Lung (tissue), 12 donors: ENCODE data around the gene COL18A1. TPM values are rescaled to one million over a fixed set of nuclear protein-coding genes. Genes with fewer than 3 reads are reported as not detected.

Experiments
- ATAC-seq: fragments of 200-7000 bp; cut with Tn5 transposase; one replicate; pipeline ENCODE4 v1.9.1; 2020; ENCODE audit warnings: moderate number of reproducible peaks; ENCODE audit not compliant: insufficient read depth, low FRiP score
- DNase-seq, 3 donors: peaks; one replicate each; pipeline ENCODE4 v3.0.0-alpha.2; 2013 to 2017
- H3K27ac ChIP-seq, 2 donors: one replicate each; pipeline ENCODE4 v1.5.1; 2013; ENCODE audit warnings: mild to moderate bottlenecking in 2 of 2, moderate library complexity in 2 of 2, control low read depth in 1 of 2, inconsistent platforms in 1 of 2, low read depth in 1 of 2, low read length in 1 of 2
- H3K27me3 ChIP-seq, 3 donors: one replicate each; pipeline ENCODE4 v1.5.1; 2013; ENCODE audit warnings: low read length in 2 of 3; ENCODE audit not compliant: control insufficient read depth in 3 of 3, insufficient read depth in 3 of 3
- H3K36me3 ChIP-seq, 4 donors: one replicate each; pipeline ENCODE4 v1.5.1; 2013; ENCODE audit warnings: low read length in 4 of 4, mild to moderate bottlenecking in 1 of 4, moderate library complexity in 1 of 4; ENCODE audit not compliant: control insufficient read depth in 4 of 4, insufficient read depth in 4 of 4
- H3K4me1 ChIP-seq, 5 donors: one replicate each; pipeline ENCODE4 v1.5.1; 2013; ENCODE audit warnings: low read length in 5 of 5, mild to moderate bottlenecking in 2 of 5, moderate library complexity in 1 of 5; ENCODE audit not compliant: control insufficient read depth in 5 of 5, insufficient read depth in 5 of 5
- H3K4me3 ChIP-seq: one replicate; pipeline ENCODE4 v1.5.1; 2013; ENCODE audit warnings: mild to moderate bottlenecking, control low read depth, moderate library complexity
- H3K9ac ChIP-seq, 2 donors: one replicate each; pipeline ENCODE4 v1.5.1; 2013; ENCODE audit warnings: low read length in 2 of 2, control low read depth in 1 of 2; ENCODE audit not compliant: insufficient read depth in 1 of 2
- H3K9me3 ChIP-seq, 4 donors: one replicate each; pipeline ENCODE4 v1.5.1; 2013; ENCODE audit warnings: low read length in 3 of 4, mild to moderate bottlenecking in 1 of 4, moderate library complexity in 1 of 4; ENCODE audit not compliant: control insufficient read depth in 4 of 4, insufficient read depth in 3 of 4
- WGBS, 2 donors: extraction: QIAGEN DNeasy Blood & Tissue Kit; methylation state at CpG; one replicate each; pipeline ENCODE4 v1.1.7; 2013; 5-methylcytosine and 5-hydroxymethylcytosine counted together
- polyA plus RNA-seq, 2 donors: library from polyadenylated mRNA; stranded (reverse); fragments of 200-250 nt; gene quantifications; one replicate each; pipeline ENCODE4 v1.2.1, GENCODE V29; 2013
- total RNA-seq, 2 donors: library from RNA; depleted of rRNA in 1 of 2; stranded (reverse); fragments of >200 nt in 1 of 2; gene quantifications; one replicate each; pipeline ENCODE4 v1.2.1, GENCODE V29; 2014 to 2021
- TF ChIP-seq, protein P1 (sequence below): IDR thresholded peaks from 2 replicates; pipeline ENCODE4 v1.5.1; 2012; ENCODE audit warnings: mild to moderate bottlenecking; ENCODE audit errors: control extremely low read depth, extremely low read depth
- donor health status: control.
- donor health status: control.
- donor health status: Bipolar disorder and iron deficiency.
- donor health status: healthy.
- donor health status: DM: yes; HTN: yes; CAD: no.

COL18A1 gene
- total and polyA plus RNA-seq, 4 donors: 42.7 to 102 (median 45.8) TPM

DNA sequence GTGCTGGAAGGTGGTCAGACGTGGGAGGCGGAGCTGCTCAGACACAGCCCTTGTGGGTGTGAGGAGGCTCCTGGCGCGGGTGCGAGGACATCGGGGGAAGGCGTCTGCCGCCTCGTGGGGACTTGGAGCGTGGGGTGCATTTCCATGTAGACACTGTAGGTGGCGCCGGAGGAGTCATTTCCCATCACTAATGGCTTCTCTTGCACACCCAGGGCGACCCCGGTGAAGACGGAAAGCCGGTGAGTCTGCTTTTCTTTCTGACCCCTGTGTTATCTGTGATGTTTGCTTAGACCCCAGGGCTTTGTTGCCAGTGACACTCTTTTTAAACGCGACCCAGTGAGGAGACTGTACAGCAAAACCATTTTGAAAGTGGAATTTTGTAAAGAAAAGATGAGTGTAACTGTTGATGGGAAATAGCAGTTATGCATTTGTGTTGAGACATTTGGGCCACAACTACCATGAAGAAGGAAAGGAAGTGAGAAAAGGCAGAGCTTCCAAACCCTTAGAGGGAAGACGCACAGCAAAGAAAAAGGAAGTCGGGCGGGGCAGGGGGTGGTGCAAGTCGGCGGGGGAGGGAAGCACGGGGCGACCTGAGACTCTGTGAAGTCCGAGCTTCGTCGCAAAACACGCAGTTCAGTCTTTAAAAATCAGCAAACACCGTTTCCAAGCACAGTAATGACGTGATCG is 73.3 kb downstream of the COL18A1 start:
- H3K36me3 ChIP-seq: peaks cover 0 to 20% (median 5%) of the 10 kb centered on the region in 4 donors
- H3K4me3 ChIP-seq: no peak overlapping the region
- peak overlapping the region in 1 of 2 donors; percentile 69 for H3K27ac ChIP-seq
- no peaks in the 10 kb centered on the region for H3K9me3 ChIP-seq
- ATAC-seq (no peak), DNase-seq (peak; percentile 77 to 83 (median 81))
- H3K9ac ChIP-seq: no peak overlapping the region
- 13 to 32% methylated on average over 32 of the region's 32 CpGs for WGBS, 2 donors
- TF ChIP-seq, protein P1, sequence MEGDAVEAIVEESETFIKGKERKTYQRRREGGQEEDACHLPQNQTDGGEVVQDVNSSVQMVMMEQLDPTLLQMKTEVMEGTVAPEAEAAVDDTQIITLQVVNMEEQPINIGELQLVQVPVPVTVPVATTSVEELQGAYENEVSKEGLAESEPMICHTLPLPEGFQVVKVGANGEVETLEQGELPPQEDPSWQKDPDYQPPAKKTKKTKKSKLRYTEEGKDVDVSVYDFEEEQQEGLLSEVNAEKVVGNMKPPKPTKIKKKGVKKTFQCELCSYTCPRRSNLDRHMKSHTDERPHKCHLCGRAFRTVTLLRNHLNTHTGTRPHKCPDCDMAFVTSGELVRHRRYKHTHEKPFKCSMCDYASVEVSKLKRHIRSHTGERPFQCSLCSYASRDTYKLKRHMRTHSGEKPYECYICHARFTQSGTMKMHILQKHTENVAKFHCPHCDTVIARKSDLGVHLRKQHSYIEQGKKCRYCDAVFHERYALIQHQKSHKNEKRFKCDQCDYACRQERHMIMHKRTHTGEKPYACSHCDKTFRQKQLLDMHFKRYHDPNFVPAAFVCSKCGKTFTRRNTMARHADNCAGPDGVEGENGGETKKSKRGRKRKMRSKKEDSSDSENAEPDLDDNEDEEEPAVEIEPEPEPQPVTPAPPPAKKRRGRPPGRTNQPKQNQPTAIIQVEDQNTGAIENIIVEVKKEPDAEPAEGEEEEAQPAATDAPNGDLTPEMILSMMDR: peak; percentile 74
- peaks cover 0 to 6% (median 3%) of the 10 kb centered on the region in 5 donors for H3K4me1 ChIP-seq
- H3K27me3 ChIP-seq: peaks cover 0 to 3% (median 0%) of the 10 kb centered on the region in 3 donors

DNA sequence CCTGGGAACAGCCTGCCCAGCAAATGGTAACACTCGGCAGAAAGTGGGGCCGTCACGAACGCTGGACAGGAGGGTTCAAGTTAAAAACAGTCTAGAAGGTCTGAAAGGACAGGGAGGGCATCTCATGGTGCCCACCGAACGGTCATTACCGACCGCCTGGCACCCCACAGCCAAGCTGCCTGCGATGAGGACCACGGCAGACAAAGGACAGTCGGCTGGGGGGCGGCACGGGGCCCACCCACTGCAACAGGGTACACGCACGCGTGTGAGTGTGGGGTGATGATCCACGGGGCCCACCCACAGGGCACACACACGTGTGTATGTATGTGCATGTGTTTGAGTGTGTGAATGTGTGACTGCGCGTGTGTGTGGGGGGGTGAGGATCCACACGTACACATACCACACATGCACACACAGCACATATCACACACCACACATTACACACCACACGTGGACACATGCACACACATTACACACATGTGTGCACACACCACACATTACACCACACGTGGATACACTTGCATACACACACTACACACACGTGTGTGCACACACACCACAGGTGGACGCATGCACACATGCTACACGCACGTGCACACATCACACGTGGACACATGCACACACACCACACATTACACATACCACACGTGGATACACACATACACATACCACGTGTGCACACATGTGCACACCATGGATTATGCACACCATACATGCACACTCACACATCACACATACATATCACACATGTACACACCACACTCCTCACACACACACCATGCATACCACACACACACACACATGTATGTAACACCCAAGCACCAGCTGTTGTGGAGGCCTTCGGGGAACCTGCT is 74.1 kb downstream of the COL18A1 start:
- ATAC-seq (no peak), DNase-seq (no peak)
- H3K9me3 ChIP-seq: no peaks in the 10 kb centered on the region
- H3K9ac ChIP-seq: no peak overlapping the region
- H3K4me1 ChIP-seq: peaks cover 0 to 7% (median 3%) of the 10 kb centered on the region in 5 donors
- H3K4me3 ChIP-seq: no peak overlapping the region
- H3K36me3 ChIP-seq: peaks cover 0 to 23% (median 5%) of the 10 kb centered on the region in 4 donors
- H3K27ac ChIP-seq: peak overlapping the region in 1 of 2 donors; percentile 69
- WGBS, 2 donors: 80 to 91% methylated on average over 31 of the region's 31 CpGs
- peaks cover 0 to 3% (median 0%) of the 10 kb centered on the region in 3 donors for H3K27me3 ChIP-seq
- TF ChIP-seq, protein P1: no peak

DNA sequence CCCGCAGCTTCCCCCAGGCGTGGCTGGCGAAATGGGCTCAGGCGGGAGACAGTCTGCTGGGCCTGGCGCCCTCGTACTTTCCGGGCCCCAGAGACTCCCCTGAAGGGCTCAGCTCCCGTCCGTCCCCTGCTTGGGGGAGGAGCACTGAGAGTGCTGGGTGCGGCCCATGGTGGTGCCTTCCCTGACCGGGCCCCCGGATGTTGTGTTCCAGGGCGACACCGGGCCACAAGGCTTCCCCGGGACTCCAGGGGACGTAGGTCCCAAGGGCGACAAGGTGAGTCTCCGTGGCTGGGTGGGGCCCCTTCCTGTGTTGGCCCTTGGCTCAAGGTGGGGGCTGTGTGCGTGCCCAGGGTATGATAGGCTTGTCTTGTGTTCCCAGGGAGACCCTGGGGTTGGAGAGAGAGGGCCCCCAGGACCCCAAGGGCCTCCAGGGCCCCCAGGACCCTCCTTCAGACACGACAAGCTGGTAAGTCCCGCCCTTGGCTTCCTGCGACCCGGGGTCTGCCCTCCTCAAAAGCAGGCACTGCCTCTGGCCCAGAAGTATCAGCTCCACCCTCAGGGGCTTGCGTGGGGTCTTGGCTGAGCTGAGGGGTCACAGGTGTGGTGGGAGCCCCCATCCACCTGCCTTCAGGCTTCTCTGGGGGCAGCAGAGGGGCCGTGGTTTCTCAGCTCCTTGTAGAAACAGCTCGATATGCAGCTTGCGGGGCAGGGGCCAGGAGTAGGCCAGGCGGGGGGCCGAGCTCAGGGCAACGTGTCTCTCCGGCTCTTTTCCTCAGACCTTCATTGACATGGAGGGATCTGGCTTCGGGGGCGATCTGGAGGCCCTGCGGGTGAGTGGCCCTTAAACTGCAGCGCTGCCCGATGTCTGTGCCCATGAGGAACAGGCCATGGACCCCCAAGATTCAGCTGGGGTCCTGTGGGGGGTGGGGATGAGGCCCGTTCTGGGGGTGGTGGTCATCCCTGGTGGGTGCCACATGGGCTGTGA is 75.0 kb downstream of the COL18A1 start:
- no peak for ATAC-seq
- no peak for DNase-seq
- TF ChIP-seq, protein P1: no peak
- H3K36me3 ChIP-seq: peaks cover 0 to 21% (median 8%) of the 10 kb centered on the region in 4 donors
- WGBS, 2 donors: 76 to 92% methylated on average over 37 of the region's 37 CpGs
- H3K9me3 ChIP-seq: no peaks in the 10 kb centered on the region
- H3K27ac ChIP-seq: no peak overlapping the region
- H3K27me3 ChIP-seq: peaks cover 0 to 3% (median 0%) of the 10 kb centered on the region in 3 donors
- peaks cover 0 to 7% (median 3%) of the 10 kb centered on the region in 5 donors for H3K4me1 ChIP-seq
- no peak overlapping the region for H3K9ac ChIP-seq
- no peak overlapping the region for H3K4me3 ChIP-seq
